Measurements from ENCODE around the gene SLC9A5.

Gene SLC9A5

DNA sequence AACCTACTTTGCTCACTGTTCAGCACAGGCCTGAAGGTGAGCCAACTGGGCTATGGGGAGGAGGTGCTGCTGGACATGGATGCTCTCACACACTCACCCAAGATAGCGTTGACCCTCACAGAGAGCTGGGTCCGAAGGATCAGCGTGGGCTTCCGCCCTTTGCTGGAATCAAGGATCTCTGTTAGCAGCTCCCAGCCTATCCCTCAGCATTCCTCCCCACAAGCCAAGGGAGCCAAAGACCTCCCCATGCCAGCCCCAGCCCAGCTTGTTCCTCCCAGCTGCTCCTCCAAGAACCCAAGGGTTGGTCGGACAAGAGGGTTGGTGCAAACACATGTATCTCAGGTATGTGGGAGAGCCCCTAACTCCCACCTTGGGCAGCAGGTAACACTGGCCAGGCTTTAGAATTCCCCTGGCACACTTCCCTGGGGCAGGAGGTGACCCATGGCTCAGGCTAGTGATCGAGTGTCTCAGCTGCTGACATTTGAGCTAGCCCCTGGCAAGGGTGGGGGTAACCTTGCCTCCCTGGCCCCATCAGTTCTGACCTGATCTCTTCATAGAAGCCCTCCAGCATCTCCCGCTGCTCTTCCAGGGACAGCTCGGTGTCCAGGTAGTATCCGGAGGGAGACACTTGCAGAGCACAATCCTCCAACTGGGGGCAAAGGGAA is 9.8 kb upstream of the SLC9A5 start:
- no peak for DNase-seq

DNA sequence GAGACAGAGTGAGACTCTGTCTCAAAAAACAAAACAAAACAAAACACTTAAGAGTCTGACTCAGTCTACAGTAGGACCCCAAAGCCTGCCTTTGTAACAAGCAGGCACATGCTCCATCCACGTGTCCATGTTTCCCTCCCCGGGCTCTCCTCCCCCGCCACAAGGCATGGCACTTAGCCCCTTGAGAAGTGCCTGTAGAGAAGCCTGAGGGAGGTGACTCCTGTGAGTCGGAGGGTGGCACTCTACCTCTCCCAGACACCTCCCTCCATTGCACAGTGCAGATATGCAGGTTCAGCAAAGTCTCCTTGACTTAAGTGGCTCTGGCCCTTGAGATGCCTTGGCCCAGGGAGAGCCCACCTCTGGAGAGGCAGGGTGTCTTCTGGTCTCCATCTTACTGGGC is 8.3 kb upstream of the SLC9A5 start:
- peak; percentile 75 for DNase-seq

DNA sequence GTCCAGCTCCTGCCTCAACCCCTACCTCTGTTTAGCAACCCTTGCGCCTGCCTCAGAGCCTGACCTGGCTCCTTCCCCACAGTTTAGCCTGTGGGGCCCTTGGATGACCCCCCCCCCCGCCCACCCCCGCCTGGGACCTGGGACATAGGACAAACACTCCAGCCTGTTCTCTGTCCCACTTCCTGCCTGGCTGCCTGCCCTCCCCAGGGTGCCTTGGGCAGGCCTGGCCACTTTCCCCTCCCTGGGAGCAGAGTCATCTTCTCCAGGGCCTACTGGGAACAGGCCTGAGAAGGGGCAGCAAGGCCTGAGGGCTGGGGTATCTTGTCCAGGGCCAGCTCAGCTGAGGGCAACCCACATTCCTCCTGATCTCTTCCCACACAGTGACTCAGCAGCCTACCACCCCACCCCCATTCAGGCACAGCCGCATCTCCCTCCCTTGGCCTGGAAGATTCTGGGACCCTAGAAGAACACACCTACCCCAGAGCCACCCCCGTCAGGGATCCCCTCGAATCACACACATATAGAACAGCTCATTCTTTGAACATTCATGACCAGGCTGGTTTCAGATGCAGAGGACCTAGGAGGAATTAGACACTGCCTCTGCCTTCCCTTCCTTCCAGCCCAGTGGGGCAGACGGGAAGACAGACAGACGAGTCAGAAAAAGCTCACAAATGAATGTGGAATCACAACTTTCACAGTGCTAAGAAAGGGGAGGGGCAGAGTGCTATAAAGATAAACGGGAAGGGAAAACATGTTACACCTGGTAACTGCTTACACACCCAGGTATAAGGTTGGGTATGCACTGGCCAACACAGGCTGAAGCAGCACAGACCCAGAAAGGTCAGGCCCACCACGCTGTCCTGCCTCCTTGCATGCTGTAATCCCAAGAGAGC is 7.5 kb upstream of the SLC9A5 start:
- DNase-seq, result peak; percentile 92

DNA sequence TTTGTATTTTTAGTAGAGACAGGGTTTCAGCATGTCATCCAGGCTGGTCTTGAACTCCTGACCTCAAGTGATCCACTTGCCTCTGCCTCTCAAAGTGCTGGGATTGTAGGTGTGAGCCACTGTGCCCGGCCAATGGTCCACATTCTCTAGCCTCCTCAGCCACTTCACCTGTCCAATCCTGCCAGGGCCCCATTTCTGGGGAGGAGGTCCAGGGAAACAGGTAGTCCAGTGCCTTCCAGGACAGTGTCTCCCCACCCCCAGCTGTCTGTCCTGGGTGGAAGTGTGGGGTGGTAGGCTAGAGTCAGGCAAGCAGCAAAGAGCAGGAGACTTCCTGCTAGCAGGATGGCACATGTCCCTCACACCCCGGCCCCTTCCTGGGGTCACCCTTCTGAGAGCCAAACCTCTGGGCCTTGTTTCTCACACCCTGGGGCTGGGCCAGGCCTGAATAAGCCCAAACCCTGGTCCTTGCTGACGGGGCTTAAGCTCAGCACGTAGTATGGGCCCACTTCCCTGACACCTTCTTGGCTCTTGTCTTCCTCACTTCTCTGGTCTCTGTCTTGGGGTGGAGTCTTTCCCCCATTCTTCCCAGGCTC is 6.5 kb upstream of the SLC9A5 start:
- no peak for DNase-seq

DNA sequence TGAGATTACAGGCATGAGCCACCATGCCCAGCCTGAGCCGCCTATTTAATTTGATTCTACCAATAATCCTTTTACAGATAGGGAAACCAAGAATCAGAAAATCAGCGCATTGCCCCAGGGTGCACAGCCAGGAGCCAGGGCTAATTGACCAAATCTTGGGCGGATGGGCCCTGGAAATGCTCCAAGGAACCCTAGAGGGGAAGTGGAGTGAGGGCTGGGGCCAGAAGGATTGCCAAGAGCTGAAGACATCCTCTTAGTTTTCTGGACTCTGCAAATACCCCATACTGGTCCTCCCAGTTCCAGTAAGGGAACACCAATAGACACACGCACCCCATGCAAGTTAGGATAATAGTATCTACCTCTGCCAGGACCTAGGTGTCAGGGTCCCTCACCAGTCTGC is 5.3 kb upstream of the SLC9A5 start:
- no peak for DNase-seq

DNA sequence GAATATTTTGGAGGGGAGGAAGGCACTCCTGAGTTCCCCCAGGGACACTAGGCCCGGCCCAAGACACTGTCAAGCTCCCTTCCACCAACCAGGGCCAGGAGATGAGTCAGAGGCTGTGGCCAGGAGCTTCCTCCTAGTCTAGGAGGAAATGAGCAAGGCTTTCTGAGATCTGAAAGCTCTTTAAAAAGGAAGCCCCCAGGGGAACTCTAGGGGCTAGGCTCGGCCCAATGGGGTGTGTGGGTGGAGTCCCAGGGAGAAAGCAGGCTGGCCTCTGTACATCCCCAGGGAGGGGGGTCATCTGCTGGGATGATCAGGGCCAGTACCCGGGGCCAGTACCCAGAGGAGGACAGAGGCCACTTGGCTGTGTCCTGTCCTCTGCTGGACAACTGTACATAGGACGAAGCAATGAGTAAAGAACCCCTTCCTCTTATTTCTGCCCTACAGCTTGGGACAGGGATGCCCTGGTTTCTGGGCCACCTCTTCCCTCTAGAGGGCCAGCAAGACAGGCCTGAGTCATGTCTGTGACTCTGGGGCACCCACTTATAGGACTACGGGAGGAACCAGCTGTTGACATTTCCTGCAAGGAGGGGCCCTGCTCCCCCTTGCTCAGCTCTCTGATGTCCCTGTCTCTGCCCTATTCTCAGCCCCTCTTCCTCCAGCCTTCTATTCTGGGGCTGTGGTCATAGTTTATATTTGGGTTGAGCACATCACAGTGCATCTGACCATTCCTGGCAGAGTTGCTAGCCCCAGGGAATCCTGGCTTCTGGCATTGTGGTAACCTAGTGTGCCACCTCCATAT is 4.2 kb upstream of the SLC9A5 start:
- DNase-seq, result peak; percentile 97

DNA sequence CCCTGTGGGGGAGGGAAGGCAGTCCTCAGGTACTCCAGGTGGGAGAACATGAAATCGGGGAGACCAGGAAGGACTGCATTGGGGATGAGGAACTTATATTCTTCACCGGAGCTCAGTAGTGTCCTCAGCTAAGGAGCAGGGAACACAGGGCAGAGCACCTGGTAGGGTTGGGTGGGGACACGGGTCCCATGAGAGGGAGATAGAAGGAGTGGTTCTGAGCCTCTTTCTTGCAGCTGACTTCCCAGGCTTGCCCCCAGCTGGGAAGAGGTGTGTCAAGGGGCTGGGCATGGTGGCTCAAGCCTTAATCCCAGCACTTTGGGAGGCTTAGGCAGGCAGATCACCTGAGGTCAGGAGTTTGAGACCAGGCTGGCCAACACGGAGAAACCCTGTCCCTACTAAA is 3.6 kb upstream of the SLC9A5 start:
- DNase-seq, result no peak

DNA sequence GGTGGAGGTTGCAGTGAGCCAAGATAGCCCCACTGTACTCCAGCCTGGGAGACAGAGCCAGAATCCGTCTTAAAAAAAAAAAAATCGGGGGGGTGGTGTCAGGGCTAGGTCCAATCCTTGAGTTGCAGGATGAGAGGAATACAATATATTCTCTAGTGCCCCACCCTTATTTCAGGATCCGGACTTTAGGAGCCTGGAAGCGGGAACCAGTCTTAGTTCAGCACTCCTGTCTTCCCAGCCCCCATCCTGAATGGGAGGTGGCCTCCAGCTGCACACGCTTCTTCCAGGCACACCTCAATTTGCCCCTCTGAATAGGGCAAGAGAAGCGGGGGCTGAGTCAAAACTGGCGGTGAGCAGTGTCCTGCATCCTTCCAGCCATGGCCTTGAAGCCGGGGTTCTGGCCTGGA is 3.1 kb upstream of the SLC9A5 start:
- no peak for DNase-seq

DNA sequence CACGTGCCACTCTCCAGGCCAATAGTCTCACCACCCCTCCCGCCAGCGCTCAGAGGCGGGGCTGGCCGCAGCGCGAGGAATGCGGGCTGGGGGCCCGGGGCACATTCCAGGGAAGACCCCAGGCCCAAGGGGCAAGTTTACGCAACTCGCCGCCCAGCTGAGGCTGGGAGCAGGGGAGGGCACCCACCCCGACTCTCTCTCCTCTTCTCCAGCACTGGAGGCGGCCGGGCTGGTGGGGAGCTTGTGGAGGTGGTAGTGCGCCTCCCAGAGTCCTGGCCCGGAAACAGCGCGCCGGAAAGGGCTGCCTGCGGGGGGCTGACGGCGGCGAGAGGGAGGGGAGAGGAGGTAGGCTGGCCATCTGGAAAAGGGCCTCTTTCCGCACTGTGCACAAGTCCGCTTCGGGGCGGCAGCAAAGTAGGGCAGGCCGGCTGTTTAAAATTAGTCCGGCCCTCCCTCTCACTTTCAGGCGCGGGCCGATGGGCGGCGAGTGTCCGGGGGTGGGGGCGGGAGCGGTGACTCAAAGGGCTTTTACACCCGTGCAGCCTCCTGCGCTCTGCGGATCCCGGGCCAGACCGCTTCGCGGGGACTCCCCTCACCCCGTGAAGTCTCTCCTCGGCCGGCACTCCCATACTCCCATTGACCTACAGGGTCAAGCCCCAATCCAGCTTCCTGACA is 2.6 kb upstream of the SLC9A5 start:
- DNase-seq, result peak; percentile 87

DNA sequence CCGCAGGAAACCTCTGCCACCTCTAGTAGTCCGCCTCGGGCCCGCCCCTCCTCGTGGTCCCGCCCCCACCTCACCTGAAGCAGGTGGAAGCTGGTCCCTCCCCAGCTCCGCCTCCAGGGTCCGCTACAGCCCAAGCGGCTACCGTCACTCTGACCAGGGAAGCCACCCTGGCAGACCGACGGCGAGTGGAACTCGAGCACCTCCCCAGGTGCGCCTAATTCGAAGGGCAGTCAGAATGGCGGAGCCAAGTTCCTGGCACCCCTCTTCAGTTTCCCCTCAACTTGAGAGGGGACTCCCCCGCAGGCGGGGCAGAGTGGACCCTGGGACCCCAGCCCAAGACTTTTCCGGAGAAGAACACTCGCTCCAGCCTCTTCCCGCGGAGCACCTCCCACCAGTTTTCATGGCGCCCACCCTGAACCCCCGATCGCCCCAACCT is 2.0 kb upstream of the SLC9A5 start:
- no peak for DNase-seq

DNA sequence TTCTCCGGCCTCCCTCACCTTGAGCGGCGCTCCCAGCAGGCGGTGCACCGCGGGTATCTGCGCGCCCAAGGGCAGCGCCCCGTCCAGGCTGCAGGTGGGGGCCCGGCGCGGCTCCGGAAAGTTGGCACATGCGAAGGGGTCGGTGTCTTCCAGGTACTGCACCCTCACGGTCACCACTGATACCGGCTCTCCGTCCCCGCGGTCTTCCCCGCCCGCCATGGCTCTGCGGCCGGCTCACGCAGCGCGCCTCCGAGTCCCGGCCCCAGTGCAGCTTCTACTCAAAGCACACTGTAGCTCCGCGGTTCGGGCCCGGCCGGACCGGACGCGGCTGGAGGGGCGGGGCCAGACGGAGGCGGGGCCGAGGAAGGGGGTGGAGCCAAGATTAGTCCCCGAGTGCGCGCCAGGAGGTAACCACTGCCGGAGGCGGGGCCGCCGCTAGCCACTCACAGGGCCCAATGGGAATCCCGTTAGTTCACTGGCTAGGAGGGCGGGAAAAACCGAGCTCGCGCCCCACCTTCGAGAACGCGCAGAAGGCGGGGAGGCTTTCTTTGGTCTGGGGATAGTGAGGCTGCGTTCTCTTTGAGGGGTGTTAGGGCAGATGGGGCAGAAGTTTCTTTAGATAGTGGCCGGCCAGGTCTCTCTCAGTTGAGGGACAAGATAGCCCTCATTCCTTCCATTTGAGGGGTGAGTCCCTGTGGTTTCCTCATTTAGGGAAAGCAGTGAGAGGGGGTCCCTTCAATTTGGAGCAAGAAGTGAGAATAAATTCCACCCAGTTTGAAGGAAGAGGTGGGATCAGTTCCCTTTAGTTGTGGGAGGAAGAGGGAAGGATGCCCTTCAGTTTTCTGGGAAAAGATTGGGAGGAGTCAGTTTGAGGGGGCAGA is 1.3 kb upstream of the SLC9A5 start, which contains the start of gene FHOD1:
Gene FHOD1, minus strand, starts transcription at position 290 of the 881 bp plus-strand sequence. Its CDS starts 71 bp downstream, at position 219.
- peak; percentile 94 for DNase-seq

DNA sequence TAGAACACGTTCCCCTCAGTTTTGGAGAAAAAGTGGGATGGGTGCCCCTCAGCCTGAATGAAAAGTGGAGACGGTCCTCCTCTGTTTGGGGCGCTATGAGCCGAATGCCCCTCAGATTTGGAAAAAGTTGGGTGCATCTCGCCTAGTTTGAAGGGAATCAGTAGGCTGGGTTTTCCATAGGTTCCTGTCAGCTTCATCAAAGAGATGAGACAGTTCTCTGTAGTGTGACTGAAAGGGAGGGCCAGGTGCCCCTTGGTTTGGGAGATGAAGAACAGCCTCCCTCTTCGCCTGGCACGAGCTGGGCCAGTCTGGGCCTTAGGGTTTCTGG is 742 bp upstream of the SLC9A5 start:
- no peak for DNase-seq

DNA sequence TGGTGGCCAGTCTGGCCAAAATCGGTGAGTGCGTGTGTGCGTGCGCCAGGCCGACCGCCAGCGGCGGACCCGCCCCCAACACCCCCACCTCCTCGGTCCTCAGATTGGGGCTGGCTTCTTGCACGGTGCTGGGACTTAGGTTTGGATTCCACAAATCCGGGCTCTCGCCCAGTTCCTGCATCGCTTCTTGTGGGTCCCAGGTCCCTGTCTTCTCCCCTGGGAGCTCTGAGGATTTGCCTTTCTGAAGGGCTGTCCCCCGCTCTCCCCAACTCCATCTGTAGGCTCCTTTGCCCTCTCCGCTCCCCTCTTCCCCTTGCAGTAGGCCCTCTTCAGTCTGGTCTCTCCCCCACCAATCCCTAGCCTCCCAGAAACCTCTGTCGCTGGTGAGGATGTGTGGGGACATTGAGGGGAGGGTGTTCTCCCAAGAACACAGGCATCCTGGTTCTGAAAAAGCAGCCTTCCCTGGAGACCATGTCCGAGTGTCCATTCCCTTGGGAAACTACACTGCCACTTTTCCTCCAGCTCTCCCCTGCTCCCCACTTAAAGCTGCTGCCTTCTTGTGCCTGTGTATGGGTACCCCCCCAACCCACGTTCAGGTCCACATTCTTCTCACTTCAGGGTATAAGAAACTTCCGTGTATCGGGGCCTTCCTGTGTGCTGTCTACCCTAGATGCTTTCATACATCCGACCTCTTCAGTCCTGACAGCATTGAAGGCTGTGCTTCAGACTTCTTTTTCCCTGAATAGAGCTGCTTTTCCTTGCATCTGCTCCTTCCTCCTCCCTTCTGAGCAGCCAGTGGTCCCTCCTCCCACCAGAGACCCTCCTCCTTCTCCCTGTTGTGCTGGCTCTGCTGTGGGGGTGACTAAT is 632 bp downstream of the SLC9A5 start:
- peak; percentile 24 for DNase-seq

DNA sequence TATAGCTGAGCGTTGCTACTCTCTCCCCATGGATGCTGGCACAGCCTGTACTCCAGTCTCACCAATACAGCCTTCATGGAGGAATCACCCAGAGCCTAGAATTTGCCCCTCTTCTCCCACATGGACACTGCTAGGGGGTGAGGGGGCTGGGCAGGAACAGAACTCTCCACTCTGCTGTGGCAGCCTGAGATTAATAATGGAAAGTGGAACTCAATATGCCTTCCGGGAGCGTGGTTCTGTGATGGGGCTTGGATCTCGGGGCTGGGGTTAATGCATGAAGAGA is 1.2 kb downstream of the SLC9A5 start:
- DNase-seq, result no peak

DNA sequence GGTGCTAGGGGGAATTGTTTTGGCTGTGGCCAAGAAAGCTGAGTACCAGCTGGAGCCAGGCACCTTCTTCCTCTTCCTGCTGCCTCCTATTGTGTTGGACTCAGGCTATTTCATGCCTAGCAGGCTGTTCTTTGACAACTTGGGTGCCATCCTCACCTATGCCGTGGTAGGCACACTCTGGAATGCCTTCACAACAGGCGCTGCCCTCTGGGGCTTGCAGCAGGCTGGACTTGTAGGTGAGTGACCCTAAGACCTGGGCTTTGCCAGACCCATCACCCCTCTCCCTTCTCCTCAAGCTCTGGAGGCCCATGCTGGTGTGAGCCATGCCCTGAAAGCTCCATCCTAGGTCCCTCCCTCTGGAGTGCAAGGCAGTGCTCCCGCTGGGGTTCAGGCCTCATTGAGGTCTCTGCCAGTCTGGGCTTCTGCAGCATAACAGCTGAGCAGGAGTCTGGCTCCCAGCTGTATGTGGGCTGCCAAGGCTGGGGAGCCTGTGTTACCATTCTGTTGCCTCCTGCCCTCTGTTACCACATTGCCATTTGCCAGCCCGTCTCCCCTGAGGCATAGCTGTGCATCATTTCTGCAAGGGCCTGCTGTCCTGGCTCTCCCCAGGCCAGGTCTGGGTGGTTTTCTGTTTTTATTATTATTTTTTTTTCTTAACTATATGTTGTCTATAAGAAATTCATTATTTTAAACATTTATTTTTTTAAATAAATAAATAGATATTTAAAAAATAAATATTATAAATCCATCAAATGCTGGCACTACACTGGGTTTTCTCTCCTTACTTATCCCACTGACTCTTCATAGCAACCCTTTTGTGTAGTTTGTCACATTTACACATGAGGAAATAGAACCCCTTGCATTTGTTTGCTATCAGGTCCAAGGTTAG is 4.1 kb downstream of the SLC9A5 start:
- DNase-seq, result no peak

DNA sequence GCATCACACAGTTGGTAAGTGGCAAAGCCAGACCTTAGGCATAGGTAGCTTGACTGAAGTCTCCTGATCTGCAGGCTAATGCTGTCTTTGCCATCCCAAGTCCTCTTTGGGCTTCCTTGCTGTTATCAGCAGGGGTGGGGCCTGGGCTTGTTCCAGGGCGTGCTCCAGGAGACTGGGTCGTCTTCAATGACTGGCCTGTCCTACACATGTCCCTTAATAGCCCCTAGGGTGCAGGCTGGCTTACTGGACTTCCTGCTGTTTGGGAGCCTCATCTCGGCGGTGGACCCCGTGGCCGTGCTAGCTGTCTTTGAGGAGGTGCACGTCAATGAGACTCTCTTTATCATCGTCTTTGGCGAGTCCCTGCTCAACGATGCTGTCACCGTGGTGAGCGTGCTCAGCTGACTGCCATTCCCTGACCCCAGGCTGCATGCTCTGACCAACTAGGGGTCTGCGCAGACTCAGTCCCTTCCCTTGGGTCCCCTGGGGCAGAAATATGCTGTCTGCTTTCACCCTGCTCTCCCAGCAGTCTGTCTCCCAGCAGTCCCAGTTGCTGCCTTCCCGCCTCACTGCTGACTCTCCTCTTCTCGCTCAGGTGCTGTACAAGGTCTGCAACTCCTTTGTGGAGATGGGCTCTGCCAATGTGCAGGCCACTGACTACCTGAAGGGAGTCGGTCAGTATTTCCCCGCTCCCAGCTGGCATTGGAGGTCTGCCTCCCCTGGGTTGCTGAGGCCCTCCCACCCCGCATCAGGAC is 6.2 kb downstream of the SLC9A5 start:
- DNase-seq, result no peak

DNA sequence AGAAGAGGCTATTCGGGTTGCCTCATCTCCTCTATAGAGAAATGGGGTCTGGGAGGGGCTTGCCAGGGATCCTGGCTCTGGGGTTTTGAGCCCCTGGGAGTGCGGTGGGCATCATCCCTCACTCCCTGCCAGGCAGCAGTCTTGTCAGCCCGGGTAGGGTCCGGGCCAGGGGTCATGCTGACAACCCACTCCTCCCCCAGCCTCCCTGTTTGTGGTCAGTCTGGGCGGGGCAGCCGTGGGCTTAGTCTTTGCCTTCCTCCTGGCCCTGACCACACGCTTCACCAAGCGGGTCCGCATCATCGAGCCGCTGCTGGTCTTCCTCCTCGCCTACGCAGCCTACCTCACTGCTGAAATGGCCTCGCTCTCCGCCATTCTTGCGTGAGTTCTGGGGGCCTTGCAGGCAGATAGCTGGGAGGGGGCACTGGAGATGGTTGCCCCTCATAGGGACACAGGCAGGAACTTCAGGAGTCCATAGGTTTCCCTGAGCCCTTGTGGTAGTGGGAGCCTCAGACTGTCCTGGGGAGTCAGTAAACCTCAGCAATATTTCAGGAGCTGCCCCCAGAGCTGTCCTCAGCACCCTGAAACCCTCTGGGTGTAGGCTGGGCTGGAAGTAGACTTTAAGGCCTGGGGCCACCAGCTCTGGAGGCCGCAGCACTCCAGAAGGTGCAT is 6.9 kb downstream of the SLC9A5 start:
- DNase-seq, result no peak

DNA sequence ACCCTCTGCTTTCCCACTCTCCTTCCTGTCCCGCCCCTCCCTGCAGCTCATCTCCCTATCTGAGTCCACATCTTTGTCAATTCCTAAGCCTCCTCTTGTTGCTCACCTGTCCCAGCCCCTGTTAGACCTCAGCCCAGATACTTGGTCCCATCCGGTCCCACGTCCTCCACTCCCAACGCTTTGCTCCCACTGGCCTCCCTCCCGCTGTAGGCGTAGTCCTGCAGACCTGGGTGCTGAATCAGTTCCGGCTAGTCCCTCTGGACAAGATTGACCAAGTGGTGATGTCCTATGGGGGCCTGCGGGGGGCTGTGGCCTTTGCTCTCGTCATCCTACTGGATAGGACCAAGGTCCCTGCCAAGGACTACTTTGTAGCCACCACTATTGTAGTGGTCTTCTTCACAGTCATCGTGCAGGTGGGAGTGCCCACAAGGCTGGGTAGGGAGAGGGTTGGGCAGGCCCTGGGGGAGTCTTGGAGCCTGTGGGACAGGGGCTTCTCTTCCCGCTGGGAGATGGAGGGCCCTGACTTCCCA is 8.0 kb downstream of the SLC9A5 start:
- no peak for DNase-seq

Measured in fibroblast of skin of scalp (primary cell).